SK-N-SH (cell line): ENCODE measurements around the gene GNB1L. TPM values are rescaled to one million over a fixed set of nuclear protein-coding genes. Genes with fewer than 3 reads are reported as not detected.
A peak's percentile ranks its signal among the peaks of the same experiment; 100 is the strongest.

Source experiments
- CTCF ChIA-PET: fragments of 300-600, 350-600 bp; formaldehyde crosslinking; extraction: SDS; loops from one replicate; lab custom pipeline; 2021; lab: Yijun Ruan, JAX
- POLR2A ChIA-PET: fragments of 350-600 bp; sonication (Branson Sonifier 250); formaldehyde crosslinking; extraction: SDS; loops from one replicate; lab custom pipeline; 2020; ENCODE audit warnings: antibody characterized with exemption, inconsistent platforms; lab: Yijun Ruan, JAX
- DNase-seq: peaks from one replicate; pipeline ENCODE4 v3.0.0; 2012
- H2AFZ ChIP-seq: fragments of 200-600 bp; sonication (generic); 2 replicates; pipeline ENCODE4 v1.8.1; 2016; ENCODE audit warnings: antibody characterized with exemption, mild to moderate bottlenecking, low read depth
- H3F3A ChIP-seq: fragments of 200-600 bp; sonication (generic); replicated peaks from 2 replicates; pipeline ENCODE3; 2016; ENCODE audit warnings: antibody characterized with exemption, mild to moderate bottlenecking; ENCODE audit not compliant: insufficient read depth
- H3K27ac ChIP-seq, 2 experiments: fragments of 200-500 bp in 1 of 2; fragments of 200-600 bp in 1 of 2; sonication (Bioruptor generic) in 1 of 2; sonication (generic), shearing (Covaris generic) in 1 of 2; 2 replicates each; pipeline versions ENCODE4 v1.5.1 to v1.6.1; 2014 to 2016; ENCODE audit warnings: low read depth in 2 of 2, inconsistent platforms in 1 of 2, low read length in 1 of 2, mild to moderate bottlenecking in 1 of 2, mixed read lengths in 1 of 2
- H3K27me3 ChIP-seq: fragments of 200-600 bp; sonication (generic), shearing (Covaris generic); 2 replicates; pipeline ENCODE4 v1.6.1; 2016; ENCODE audit warnings: mixed run types; ENCODE audit not compliant: insufficient read depth
- H3K36me3 ChIP-seq, 2 experiments: fragments of 200-500 bp in 1 of 2; fragments of 200-600 bp in 1 of 2; sonication (Bioruptor generic) in 1 of 2; sonication (generic) in 1 of 2; replicated peaks in 1 of 2; 2 replicates each; pipeline versions ENCODE3 to v1.5.1; 2014 to 2016; ENCODE audit warnings: low read length in 1 of 2, mild to moderate bottlenecking in 1 of 2; ENCODE audit not compliant: insufficient read depth in 2 of 2, control insufficient read depth in 1 of 2
- H3K4me1 ChIP-seq, 2 experiments: fragments of 200-500 bp in 1 of 2; fragments of 200-600 bp in 1 of 2; sonication (Bioruptor generic) in 1 of 2; sonication (generic), shearing (Covaris generic) in 1 of 2; 2 replicates each; pipeline versions ENCODE4 v1.5.1 to v1.6.1; 2014 to 2016; ENCODE audit warnings: low read depth in 1 of 2, low read length in 1 of 2, mixed run types in 1 of 2; ENCODE audit not compliant: insufficient read depth in 2 of 2, control insufficient read depth in 1 of 2
- H3K4me2 ChIP-seq: fragments of 200-600 bp; sonication (generic), shearing (Covaris generic); 2 replicates; pipeline ENCODE4 v1.6.1; 2017; ENCODE audit warnings: mixed run types
- H3K4me3 ChIP-seq, 2 experiments: fragments of 200-500 bp in 1 of 2; fragments of 200-600 bp in 1 of 2; sonication (Bioruptor generic) in 1 of 2; sonication (generic), shearing (Covaris generic) in 1 of 2; 2 replicates each; pipeline versions ENCODE4 v1.5.1 to v1.8.1; 2014 to 2016; ENCODE audit warnings: low read depth in 2 of 2, inconsistent platforms in 1 of 2, low read length in 1 of 2, mild to moderate bottlenecking in 1 of 2, mixed read lengths in 1 of 2, moderate library complexity in 1 of 2
- H3K79me2 ChIP-seq: fragments of 200-600 bp; sonication (generic); 2 replicates; pipeline ENCODE4 v1.8.1; 2017; ENCODE audit warnings: mild to moderate bottlenecking; ENCODE audit not compliant: insufficient read depth
- H3K9ac ChIP-seq: fragments of 200-600 bp; sonication (generic); 2 replicates; pipeline ENCODE4 v1.6.1; 2017; ENCODE audit warnings: mixed run types
- H3K9me2 ChIP-seq: fragments of 200-600 bp; sonication (generic); 2 replicates; pipeline ENCODE4 v1.6.1; 2017; ENCODE audit warnings: mixed run types
- H3K9me3 ChIP-seq: fragments of 200-600 bp; sonication (generic); 2 replicates; pipeline ENCODE4 v1.6.1; 2017; ENCODE audit warnings: mixed run types, mild to moderate bottlenecking, moderate library complexity
- H4K20me1 ChIP-seq: fragments of 200-600 bp; sonication (generic); 2 replicates; pipeline ENCODE4 v1.6.1; 2017; ENCODE audit warnings: mild to moderate bottlenecking, mixed run types; ENCODE audit not compliant: insufficient read depth
- ELF1 ChIP-seq: IDR thresholded peaks from 2 replicates; pipeline ENCODE4 v1.4.0; 2012
- EZH2phosphoT487 ChIP-seq: fragments of 200-600 bp; sonication (generic); IDR thresholded peaks from 2 replicates; pipeline ENCODE4 v1.6.1; 2017; ENCODE audit warnings: low read depth, mixed run types, mild to moderate bottlenecking, antibody characterized with exemption, moderate library complexity, borderline replicate concordance
- POLR2AphosphoS5 ChIP-seq: IDR thresholded peaks from 2 replicates; pipeline ENCODE4 v1.6.1; 2012; ENCODE audit warnings: low read depth, low read length
- RAD21 ChIP-seq: IDR thresholded peaks from 2 replicates; pipeline ENCODE4 v1.6.1; 2012; ENCODE audit warnings: mild to moderate bottlenecking, low read length
- RXRA ChIP-seq: IDR thresholded peaks from 2 replicates; pipeline ENCODE4 v1.4.0; 2012; ENCODE audit warnings: low read depth, mild to moderate bottlenecking, borderline replicate concordance
- SIN3A ChIP-seq: IDR thresholded peaks from 2 replicates; pipeline ENCODE4 v1.6.1; 2012; ENCODE audit warnings: low read depth, mild to moderate bottlenecking, low read length, moderate library complexity, borderline replicate concordance
- TCF12 ChIP-seq: IDR thresholded peaks from 2 replicates; pipeline ENCODE4 v1.4.0; 2012
- WGBS: methylation state at CpG from one replicate; pipeline ENCODE4 v1.1.6; 2017; ENCODE audit warnings: low lambda C conversion rate; 5-methylcytosine and 5-hydroxymethylcytosine counted together
- polyA plus RNA-seq, 3 experiments: library from polyadenylated mRNA; depleted of rRNA; stranded (reverse); fragments of >200 nt; gene quantifications; 2 replicates each; pipeline ENCODE4 v1.2.3, GENCODE V29; 2012
- TF ChIP-seq, protein P1 (sequence below): IDR thresholded peaks from 2 replicates; pipeline ENCODE4 v1.4.0; 2012; ENCODE audit warnings: low read depth
- TF ChIP-seq, protein P2 (sequence below): fragments of 150-350 bp; IDR thresholded peaks from 2 replicates; pipeline ENCODE4 v1.6.1; 2016; ENCODE audit warnings: mild to moderate bottlenecking, low read depth, low read length

The GNB1L gene
- polyA plus RNA-seq, 1 of the 3 experiments (the other 2 are of a cell fraction) = 5.9 TPM

DNA sequence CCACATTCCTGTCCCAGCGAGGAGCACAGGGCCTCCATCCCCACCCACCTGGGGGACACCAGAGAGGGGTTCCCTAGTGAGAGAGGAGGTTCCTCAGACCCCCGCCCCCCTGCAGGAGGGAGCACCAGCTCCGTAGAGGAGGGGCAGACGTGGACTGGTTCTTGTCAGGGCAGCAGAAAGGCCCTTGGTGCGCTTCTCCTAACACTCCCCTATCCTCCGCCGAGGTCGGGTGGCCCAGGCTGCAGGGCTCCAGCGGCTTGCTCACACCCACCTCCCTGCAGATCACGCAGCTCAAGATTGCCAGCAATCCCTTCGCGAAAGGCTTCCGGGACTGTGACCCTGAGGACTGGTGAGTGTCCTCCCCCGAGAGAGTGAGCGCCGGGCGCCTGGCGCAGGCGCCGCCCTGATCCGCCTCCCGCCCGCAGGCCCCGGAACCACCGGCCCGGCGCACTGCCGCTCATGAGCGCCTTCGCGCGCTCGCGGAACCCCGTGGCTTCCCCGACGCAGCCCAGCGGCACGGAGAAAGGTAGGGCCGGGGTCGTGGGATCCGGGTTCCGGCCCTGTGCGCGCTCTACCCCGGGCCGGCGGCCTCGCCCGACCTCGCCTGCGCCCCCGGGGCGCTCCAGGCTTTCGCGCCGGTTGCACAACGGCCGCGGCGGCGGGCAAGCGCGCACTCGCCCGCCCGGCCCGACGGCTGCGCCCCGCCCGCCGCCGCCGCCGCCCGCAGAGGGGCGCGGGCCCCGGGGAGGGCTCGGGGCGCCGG is 89.0 kb downstream of the GNB1L start:
- TF ChIP-seq, protein P1, sequence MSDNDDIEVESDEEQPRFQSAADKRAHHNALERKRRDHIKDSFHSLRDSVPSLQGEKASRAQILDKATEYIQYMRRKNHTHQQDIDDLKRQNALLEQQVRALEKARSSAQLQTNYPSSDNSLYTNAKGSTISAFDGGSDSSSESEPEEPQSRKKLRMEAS = no peak
- TF ChIP-seq, protein P2, sequence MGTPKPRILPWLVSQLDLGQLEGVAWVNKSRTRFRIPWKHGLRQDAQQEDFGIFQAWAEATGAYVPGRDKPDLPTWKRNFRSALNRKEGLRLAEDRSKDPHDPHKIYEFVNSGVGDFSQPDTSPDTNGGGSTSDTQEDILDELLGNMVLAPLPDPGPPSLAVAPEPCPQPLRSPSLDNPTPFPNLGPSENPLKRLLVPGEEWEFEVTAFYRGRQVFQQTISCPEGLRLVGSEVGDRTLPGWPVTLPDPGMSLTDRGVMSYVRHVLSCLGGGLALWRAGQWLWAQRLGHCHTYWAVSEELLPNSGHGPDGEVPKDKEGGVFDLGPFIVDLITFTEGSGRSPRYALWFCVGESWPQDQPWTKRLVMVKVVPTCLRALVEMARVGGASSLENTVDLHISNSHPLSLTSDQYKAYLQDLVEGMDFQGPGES = no peak
- TF ChIP-seq TCF12 (no peak), POLR2AphosphoS5 (no peak), RAD21 (no peak), RXRA (no peak), EZH2phosphoT487 (0 out of 2 replicates have a peak, but pooled peaks have one; percentile 45)
- Histone ChIP-seq H3K4me1 (no peaks in the 10 kb centered on the region; a peak in 1 of 4 replicates), H3F3A (no peaks in the 10 kb centered on the region), H3K9me3 (no peaks in the 10 kb centered on the region), H3K9ac (no peak overlapping the region), H3K9me2 (no peaks in the 10 kb centered on the region), H2AFZ (no peak overlapping the region), H3K27me3 (peaks cover 31% of the 10 kb centered on the region), H3K4me3 (no peak overlapping the region), H4K20me1 (no peaks in the 10 kb centered on the region), H3K27ac (no peak overlapping the region), H3K36me3 (no peaks in the 10 kb centered on the region), H3K79me2 (no peaks in the 10 kb centered on the region), H3K4me2 (no peak overlapping the region)
- CTCF ChIA-PET = interaction anchor here (1.2 to 3.0 kb wide), 4 partner anchors 15 to 144 kb away, joined by 3 to 15 read pairs (median 6); no protein-coding TSS in a partner anchor
- POLR2A ChIA-PET = no interaction called here
- no peak for DNase-seq
- whole genome bisulfite sequencing = 53% methylated on average over 7 of the region's 83 CpGs

DNA sequence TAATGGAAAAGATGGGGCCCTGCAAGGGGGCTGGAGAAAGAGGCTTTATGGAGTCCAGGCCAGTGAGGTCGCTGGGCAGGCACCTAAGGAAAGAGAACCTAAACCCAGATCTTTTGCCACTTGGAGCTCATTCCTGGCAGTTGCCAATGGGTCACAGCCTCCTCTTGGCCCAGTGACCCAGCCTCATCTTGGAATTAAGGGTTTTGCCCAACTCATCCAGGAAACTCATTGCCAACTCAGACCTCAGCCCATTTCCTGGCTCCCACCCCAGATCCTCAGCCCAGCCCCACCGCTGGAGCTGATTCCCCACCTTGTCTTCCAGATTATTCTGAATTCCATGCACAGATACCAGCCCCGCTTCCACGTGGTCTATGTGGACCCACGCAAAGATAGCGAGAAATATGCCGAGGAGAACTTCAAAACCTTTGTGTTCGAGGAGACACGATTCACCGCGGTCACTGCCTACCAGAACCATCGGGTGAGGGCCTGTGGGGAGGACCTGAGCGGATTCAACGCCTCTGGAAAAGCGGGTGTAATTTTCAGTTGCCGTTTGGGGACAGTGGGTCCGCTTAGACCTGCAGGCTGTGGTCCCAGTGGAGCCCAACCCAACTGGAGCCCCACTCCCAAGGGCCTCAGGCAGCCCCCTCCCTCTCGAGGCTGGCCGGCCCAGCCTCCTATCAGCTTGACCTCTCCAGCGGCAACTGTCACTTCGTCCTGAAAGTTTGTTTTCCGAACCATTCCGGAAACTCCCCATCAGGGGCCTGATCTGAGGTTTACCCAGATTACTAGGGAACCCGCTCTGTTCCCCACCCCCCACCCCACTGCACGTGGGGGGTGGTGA is 89.8 kb downstream of the GNB1L start:
- H3F3A ChIP-seq = no peaks in the 10 kb centered on the region
- H3K9me2 ChIP-seq = no peaks in the 10 kb centered on the region
- no peak for DNase-seq
- H3K27ac ChIP-seq = no peak overlapping the region
- no peaks in the 10 kb centered on the region for H4K20me1 ChIP-seq
- peaks cover 27% of the 10 kb centered on the region for H3K27me3 ChIP-seq
- no peak overlapping the region for H2AFZ ChIP-seq
- H3K9me3 ChIP-seq = no peaks in the 10 kb centered on the region
- no peak overlapping the region for H3K4me2 ChIP-seq
- TF ChIP-seq SIN3A = no peak
- no peak for TF ChIP-seq TCF12
- no peak for TF ChIP-seq ELF1
- no peaks in the 10 kb centered on the region for H3K79me2 ChIP-seq
- no peaks in the 10 kb centered on the region; a peak in 2 of 4 replicates for H3K4me1 ChIP-seq
- H3K9ac ChIP-seq = no peak overlapping the region
- WGBS = 94% methylated on average over 25 of the region's 25 CpGs
- CTCF ChIA-PET = interaction anchor here (1.2 to 3.7 kb wide), 8 partner anchors 9 to 145 kb away, joined by 3 to 15 read pairs (median 6); no protein-coding TSS in a partner anchor
- no peaks in the 10 kb centered on the region for H3K36me3 ChIP-seq
- POLR2A ChIA-PET = no interaction called here
- no peak overlapping the region for H3K4me3 ChIP-seq
